ENCODE data around the gene ATAD3C. TPM values are rescaled to one million over a fixed set of nuclear protein-coding genes. Genes with fewer than 3 reads are reported as not detected.

The ATAD3C gene
- total RNA-seq, 2 experiments from 2014 or later = 1.3 to 1.5 TPM

DNA sequence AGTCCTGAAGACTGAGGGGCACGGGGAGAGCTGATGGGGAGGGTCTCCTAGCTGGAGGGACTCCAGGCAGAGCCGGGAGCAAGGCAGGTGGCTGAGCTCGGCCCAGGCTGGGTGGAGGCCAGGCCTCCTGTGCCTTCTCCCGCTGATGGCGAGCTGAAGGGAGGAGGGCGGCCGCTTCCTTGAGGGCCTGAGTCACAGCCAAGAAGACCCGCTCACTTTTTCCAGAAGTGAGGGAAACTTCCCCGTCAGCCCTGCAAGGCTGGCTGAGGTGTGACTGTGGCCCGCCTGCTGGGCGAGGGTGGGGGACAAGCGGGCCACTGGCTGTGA is 15.7 kb upstream of the ATAD3C start:
- Mint-ChIP-seq H3K36me3 (no peaks in the 10 kb centered on the region), H3K4me1 (peaks cover 6% of the 10 kb centered on the region), H3K9me3 (no peaks in the 10 kb centered on the region), H3K27me3 (peaks cover 43% of the 10 kb centered on the region), H3K27ac (peak overlapping the region; percentile 45), H3K4me3 (no peak overlapping the region)
- peak; percentile 81 for DNase-seq

DNA sequence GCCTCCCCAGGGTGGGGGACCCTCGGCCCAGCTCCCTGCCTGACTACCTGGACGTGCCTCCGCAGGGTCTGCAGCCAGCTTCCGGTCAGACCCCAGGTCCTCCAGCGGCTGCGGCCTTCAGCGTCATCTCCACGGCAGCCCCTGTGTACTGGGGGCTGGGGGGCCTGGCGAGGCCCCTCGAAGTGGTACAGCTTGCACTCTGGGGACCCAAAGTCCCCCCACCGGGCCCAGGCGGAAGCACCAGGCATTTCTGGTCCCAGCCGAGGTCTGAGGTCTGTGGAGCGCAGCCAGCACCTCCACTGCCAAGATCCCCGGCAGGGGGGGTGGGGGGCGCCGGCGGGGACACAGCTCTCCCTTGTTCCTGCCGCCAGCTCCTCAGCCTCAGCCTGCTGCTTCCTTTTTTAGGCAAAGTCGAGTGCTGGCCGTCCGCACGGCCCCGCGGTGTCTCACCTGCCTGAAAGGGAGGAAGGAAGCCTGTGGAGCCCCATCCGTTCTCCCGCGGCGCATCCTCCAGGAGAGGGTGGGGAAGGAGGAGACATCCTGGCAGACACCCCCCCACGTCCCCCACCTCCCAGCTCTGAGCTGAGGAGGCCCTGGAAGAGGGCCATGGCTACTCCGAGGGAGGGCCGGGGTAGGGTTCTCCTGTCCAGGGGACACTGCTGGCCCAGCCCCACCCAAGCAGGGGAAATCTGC is 15.2 kb upstream of the ATAD3C start:
- H3K36me3 Mint-ChIP-seq = no peaks in the 10 kb centered on the region
- H3K4me3 Mint-ChIP-seq = no peak overlapping the region
- peak; percentile 43 for DNase-seq
- no peaks in the 10 kb centered on the region for H3K9me3 Mint-ChIP-seq
- H3K4me1 Mint-ChIP-seq = peaks cover 6% of the 10 kb centered on the region
- peaks cover 40% of the 10 kb centered on the region for H3K27me3 Mint-ChIP-seq
- no peak overlapping the region for H3K27ac Mint-ChIP-seq

- no peak overlapping the region for H3K27ac Mint-ChIP-seq
- DNase-seq = no peak
- H3K36me3 Mint-ChIP-seq = no peaks in the 10 kb centered on the region
- H3K4me3 Mint-ChIP-seq = peak overlapping the region; percentile 42
- peaks cover 37% of the 10 kb centered on the region for H3K27me3 Mint-ChIP-seq
- peaks cover 6% of the 10 kb centered on the region for H3K4me1 Mint-ChIP-seq
- H3K9me3 Mint-ChIP-seq = no peaks in the 10 kb centered on the region
Measured at GRCh38 chr1:1434824-1435105, 14.7 kb upstream of the ATAD3C start.

GRCh38 chr1:1435106-1435903 is 14.2 kb upstream of the ATAD3C start, which contains the start of gene VWA1:
TSS of gene VWA1 (plus strand) at chr1:1435690. CDS start at chr1:1435749, 59 bp downstream.
- Mint-ChIP-seq H3K36me3 (no peaks in the 10 kb centered on the region), H3K4me1 (peaks cover 6% of the 10 kb centered on the region), H3K4me3 (peak within 1 kb of the TSS; percentile 42), H3K27ac (no peak within 1 kb of the TSS), H3K9me3 (no peaks in the 10 kb centered on the region), H3K27me3 (peaks cover 32% of the 10 kb centered on the region)
- peak; percentile 82 for DNase-seq

DNA sequence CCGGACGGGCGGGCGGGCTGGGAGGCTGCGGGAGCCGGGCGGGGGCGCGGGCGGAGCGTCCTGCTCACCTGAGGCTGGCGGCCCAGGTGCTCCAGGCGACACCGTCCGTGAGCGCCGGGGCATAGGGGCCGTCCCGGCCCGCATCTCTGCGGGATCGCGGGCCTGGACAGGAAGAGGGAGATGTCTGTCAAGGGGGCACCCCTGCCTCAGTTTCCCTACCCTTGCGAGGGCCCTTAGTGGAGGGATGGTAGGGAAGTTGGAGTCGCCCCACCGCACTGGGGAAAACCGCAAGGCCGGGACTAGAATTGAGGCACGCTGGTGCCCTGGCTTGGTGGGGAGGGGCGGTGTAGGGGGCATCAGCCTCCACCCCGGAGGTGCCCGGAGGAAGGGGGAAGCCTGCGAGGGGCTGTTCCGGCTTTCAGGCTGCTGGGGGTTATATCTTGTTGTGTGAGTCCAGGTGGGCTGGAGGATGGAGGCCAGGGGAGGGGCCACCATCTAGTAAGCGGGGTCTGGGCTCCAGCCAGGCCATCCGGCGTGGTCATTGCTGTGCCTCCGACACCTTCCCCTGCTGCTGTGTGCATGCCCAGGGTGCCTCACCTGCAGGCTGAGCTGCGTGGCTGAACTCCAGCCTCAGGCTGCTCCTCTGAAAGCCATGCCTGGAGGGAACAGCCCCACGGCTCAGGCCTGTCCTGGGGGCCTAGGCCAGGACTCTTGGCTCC is 13.4 kb upstream of the ATAD3C start:
- Mint-ChIP-seq H3K27me3 (peaks cover 37% of the 10 kb centered on the region), H3K4me1 (peaks cover 6% of the 10 kb centered on the region), H3K27ac (no peak overlapping the region), H3K9me3 (no peaks in the 10 kb centered on the region), H3K36me3 (no peaks in the 10 kb centered on the region), H3K4me3 (peak overlapping the region; percentile 25)
- DNase-seq = no peak

DNA sequence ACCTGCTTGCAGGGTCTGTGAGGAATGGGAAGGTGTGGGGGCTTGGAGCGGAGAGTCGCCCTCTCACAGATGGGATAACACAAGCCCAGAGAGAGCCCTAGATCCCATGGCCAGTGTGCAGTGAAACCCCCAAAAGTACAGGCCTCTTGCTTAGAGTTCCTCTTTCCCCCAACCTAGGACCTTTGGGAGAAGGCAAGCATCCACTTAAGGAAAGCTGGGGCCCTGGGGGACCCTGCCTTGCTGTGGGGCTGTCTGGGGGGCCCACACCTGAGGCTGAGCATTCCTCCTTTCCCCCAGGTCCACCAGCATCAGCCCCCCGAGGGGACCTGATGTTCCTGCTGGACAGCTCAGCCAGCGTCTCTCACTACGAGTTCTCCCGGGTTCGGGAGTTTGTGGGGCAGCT is 12.9 kb upstream of the ATAD3C start:
- peaks cover 34% of the 10 kb centered on the region for H3K27me3 Mint-ChIP-seq
- peaks cover 6% of the 10 kb centered on the region for H3K4me1 Mint-ChIP-seq
- H3K4me3 Mint-ChIP-seq = no peak overlapping the region
- H3K36me3 Mint-ChIP-seq = no peaks in the 10 kb centered on the region
- no peak for DNase-seq
- no peaks in the 10 kb centered on the region for H3K9me3 Mint-ChIP-seq
- H3K27ac Mint-ChIP-seq = no peak overlapping the region

DNA sequence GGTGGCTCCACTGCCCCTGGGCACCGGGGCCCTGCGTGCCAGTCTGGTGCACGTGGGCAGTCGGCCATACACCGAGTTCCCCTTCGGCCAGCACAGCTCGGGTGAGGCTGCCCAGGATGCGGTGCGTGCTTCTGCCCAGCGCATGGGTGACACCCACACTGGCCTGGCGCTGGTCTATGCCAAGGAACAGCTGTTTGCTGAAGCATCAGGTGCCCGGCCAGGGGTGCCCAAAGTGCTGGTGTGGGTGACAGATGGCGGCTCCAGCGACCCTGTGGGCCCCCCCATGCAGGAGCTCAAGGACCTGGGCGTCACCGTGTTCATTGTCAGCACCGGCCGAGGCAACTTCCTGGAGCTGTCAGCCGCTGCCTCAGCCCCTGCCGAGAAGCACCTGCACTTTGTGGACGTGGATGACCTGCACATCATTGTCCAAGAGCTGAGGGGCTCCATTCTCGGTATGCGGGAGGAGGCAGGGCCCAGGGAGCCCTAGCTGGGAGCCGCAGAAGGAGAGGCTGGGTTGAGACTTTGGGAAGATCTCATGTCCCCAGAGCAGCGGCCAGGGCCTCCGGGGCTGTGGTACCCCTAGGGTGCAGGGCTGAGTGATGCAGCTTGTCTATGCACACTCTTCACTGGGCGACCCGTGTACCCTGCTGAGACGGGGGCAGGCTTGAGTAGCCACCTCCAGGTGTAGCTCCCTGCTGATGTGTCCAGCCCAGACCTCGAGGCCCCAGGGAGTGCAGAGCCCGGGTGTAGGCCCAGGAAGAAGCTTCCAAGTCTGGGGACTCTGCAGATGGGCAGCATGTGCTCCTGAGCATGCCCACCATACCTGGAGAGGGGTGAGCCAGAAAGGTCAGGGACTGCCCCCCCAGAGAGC is 12.2 kb upstream of the ATAD3C start:
- no peak overlapping the region for H3K27ac Mint-ChIP-seq
- no peak for DNase-seq
- H3K27me3 Mint-ChIP-seq = peaks cover 30% of the 10 kb centered on the region
- no peaks in the 10 kb centered on the region for H3K9me3 Mint-ChIP-seq
- no peak overlapping the region for H3K4me3 Mint-ChIP-seq
- peaks cover 6% of the 10 kb centered on the region for H3K4me1 Mint-ChIP-seq
- H3K36me3 Mint-ChIP-seq = no peaks in the 10 kb centered on the region

- Mint-ChIP-seq H3K4me1 (peaks cover 6% of the 10 kb centered on the region), H3K9me3 (no peaks in the 10 kb centered on the region), H3K27me3 (peaks cover 27% of the 10 kb centered on the region), H3K4me3 (no peak overlapping the region), H3K36me3 (no peaks in the 10 kb centered on the region), H3K27ac (no peak overlapping the region)
- DNase-seq = no peak
Measured at GRCh38 chr1:1437904-1438376, 11.5 kb upstream of the ATAD3C start.

GRCh38 chr1:1438531-1439381 is 10.7 kb upstream of the ATAD3C start:
- no peak overlapping the region for H3K27ac Mint-ChIP-seq
- no peaks in the 10 kb centered on the region for H3K9me3 Mint-ChIP-seq
- peaks cover 3% of the 10 kb centered on the region for H3K4me1 Mint-ChIP-seq
- no peak for DNase-seq
- H3K27me3 Mint-ChIP-seq = peaks cover 27% of the 10 kb centered on the region
- H3K4me3 Mint-ChIP-seq = no peak overlapping the region
- no peaks in the 10 kb centered on the region for H3K36me3 Mint-ChIP-seq

GRCh38 chr1:1439546-1440261 is 9.8 kb upstream of the ATAD3C start:
- no peak overlapping the region for H3K4me3 Mint-ChIP-seq
- no peaks in the 10 kb centered on the region for H3K36me3 Mint-ChIP-seq
- H3K27ac Mint-ChIP-seq = no peak overlapping the region
- H3K27me3 Mint-ChIP-seq = peaks cover 27% of the 10 kb centered on the region
- H3K4me1 Mint-ChIP-seq = peaks cover 3% of the 10 kb centered on the region
- DNase-seq = no peak
- H3K9me3 Mint-ChIP-seq = no peaks in the 10 kb centered on the region

DNA sequence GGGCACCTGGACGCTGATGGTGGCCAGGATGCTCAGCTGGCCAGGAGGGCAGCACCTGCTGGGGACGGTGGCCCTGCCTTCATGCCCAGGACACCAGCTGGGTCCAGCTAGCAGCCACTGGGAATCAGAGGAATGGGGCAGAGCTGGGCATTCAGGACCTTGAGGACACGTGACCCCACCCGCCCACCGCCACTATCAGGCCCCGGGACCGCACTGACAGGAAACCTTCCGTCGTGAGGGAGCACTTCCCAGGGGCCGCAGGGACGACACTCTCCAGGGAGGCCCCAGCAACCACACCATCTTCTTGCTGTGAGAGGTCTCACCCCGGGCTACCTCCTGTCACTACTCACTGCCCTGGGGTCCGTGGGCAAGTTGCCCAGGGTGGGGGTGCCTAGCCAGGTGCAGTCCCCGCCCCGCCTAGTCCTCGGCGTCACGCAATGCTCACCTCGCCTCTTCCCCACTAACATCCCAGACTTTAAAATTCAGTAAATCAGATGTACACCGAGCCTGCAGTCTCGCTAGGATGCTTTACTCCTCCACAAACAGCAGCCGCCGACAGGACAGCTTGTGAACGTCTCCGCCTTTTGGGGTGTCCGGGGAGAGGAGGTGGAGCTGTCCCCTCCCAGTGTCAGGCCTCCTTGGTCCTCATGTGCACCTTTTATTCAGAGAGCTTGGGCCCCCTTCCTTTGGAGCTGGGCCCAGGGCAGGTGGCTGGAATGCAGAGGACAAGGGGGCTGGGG is 9.1 kb upstream of the ATAD3C start:
- Mint-ChIP-seq H3K36me3 (no peaks in the 10 kb centered on the region), H3K4me3 (no peak overlapping the region), H3K27ac (no peak overlapping the region), H3K4me1 (no peaks in the 10 kb centered on the region), H3K27me3 (peaks cover 21% of the 10 kb centered on the region), H3K9me3 (no peaks in the 10 kb centered on the region)
- DNase-seq = no peak

DNA sequence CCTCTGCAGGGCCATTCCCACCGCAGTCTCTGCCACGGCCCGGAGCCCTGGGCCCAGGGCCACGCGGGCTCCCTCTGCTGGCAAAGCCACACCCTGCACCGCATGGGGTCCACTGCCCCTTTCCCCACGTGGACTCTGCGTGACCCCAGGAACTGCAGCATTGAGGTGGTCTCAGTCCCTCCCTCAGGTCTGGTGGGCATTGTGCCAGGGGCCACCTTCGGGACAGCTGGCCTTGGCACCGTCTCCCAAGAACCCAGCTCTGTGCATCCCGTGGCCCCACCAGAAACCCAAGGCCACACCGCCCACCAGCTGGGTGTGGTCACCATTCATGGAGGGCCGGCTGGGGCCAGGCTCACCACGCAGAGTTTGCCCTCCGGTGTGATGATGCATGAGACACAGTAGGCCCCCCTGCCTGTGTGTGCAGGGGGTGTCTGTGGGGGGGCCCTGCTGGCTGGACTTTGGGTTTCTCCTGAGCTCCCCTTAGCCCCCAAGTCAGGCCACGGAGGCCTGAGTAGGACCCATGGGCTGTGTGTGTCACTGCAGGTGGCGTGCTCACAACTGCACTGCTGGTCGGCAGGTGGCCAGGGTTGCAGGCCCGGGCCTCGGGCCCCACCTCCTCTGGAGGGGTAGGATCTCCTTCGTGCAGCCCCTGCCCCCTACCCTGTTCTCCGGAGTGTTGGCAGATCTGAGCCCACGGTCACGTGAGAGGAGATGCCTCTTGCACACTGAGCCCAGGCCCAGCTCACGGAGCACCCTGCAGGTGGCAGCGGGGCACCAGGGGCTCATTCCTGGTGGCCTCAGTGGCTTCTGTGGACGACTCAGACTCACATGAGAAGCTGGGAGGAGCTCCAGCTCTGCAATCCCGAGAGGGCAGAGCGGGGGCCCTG is 8.2 kb upstream of the ATAD3C start:
- Mint-ChIP-seq H3K27me3 (peaks cover 17% of the 10 kb centered on the region), H3K4me3 (no peak overlapping the region), H3K9me3 (no peaks in the 10 kb centered on the region), H3K36me3 (no peaks in the 10 kb centered on the region), H3K27ac (no peak overlapping the region), H3K4me1 (no peaks in the 10 kb centered on the region)
- DNase-seq = peak; percentile 68
